Measurements from ENCODE around the gene SOAT1. TPM values are rescaled to one million over a fixed set of nuclear protein-coding genes. Genes with fewer than 3 reads are reported as not detected.
A peak's percentile ranks its signal among the peaks of the same experiment; 100 is the strongest.
"Not testable (repeated sequence)": the region's sequence is repeated elsewhere in the genome, so short reads cannot be mapped to it uniquely, and the experiment has no call there.

SOAT1 gene
- total and polyA plus RNA-seq, 12 donors, result 36.9 to 803 (median 239) TPM

- no peak for DNase-seq
- Histone ChIP-seq H3K36me3 (replicated peaks in 1 of 2) (peaks cover 0 to 51% of the 10 kb centered on the region in 2 donors), H3K4me1 (replicated peaks in 1 of 2) (peaks cover 6 to 11% of the 10 kb centered on the region in 2 donors), H3K9me3 (replicated peaks in 1 of 3) (no peaks in the 10 kb centered on the region), H3K27me3 (no peaks in the 10 kb centered on the region), H3K27ac (peak overlapping the region in 1 of 5 donors; percentile 39), H3K4me3 (no peak overlapping the region)
- intact Hi-C loops (cut with DNase I), result no loop called here
- TF ChIP-seq CTCF (IDR thresholded peaks at IDR 0.05) (no peak), POLR2A (IDR thresholded peaks at IDR 0.05) (no peak)
- WGBS, 4 donors, result 86 to 96% (median 95%) methylated on average over 2 of the region's 2 CpGs
Measured at GRCh38 chr1:179352236-179352635, 58.6 kb downstream of the SOAT1 start.

- TF ChIP-seq POLR2A (IDR thresholded peaks at IDR 0.05) (no peak), CTCF (IDR thresholded peaks at IDR 0.05) (no peak)
- 25 to 35% (median 33%) methylated on average over 5 of the region's 5 CpGs for WGBS, 4 donors
- Histone ChIP-seq H3K9me3 (replicated peaks in 1 of 3) (no peaks in the 10 kb centered on the region), H3K27ac (peak overlapping the region in 2 of 5 donors; percentile 48 to 66), H3K4me3 (no peak overlapping the region), H3K27me3 (no peaks in the 10 kb centered on the region), H3K36me3 (replicated peaks in 1 of 2) (peaks cover 0 to 41% of the 10 kb centered on the region in 2 donors), H3K4me1 (replicated peaks in 1 of 2) (peaks cover 6 to 11% of the 10 kb centered on the region in 2 donors)
- peak in 6 of 7 donors; percentile 35 to 77 (median 62) for DNase-seq
- intact Hi-C loops (cut with DNase I), result no loop called here
Measured at GRCh38 chr1:179353546-179353945, 59.9 kb downstream of the SOAT1 start.

- H3K4me1 ChIP-seq (replicated peaks in 1 of 2); H3K27me3 ChIP-seq; H3K36me3 ChIP-seq (replicated peaks in 1 of 2); H3K4me3 ChIP-seq; H3K9me3 ChIP-seq (replicated peaks in 1 of 3); H3K27ac ChIP-seq; DNase-seq: not testable (repeated sequence)
- intact Hi-C loops (cut with DNase I), result loop anchor here (10.0 kb wide), 3 partner anchors 67 to 277 kb away; partner anchors contain the start of genes SOAT1 (in 1 of the 2) and TOR3A (in 1 of the 2)
- 84 to 92% (median 88%) methylated on average over 2 of the region's 2 CpGs for WGBS, 4 donors
Measured at GRCh38 chr1:179361631-179362030, 68.0 kb downstream of the SOAT1 start.

GRCh38 chr1:179365342-179366092 is 71.9 kb downstream of the SOAT1 start, which contains the start of gene AXDND1:
Gene AXDND1 (plus strand): TSS chr1:179365971. CDS start chr1:179366510, 539 bp downstream.
- no peaks in the 10 kb centered on the region for H3K9me3 ChIP-seq (replicated peaks in 1 of 3)
- TF ChIP-seq POLR2A (IDR thresholded peaks at IDR 0.05), result peak in 1 of 2 donors; percentile 64
- no peak for TF ChIP-seq CTCF (IDR thresholded peaks at IDR 0.05)
- H3K27me3 ChIP-seq, result no peaks in the 10 kb centered on the region
- H3K27ac ChIP-seq, result peak within 1 kb of the TSS; percentile 80 to 97 (median 90)
- H3K36me3 ChIP-seq (replicated peaks in 1 of 2), result no peaks in the 10 kb centered on the region
- 7 to 13% (median 9%) methylated on average over 29 to 43 of the region's 43 CpGs for WGBS, 4 donors
- peak within 1 kb of the TSS in 3 of 4 donors; percentile 42 to 69 (median 66) for H3K4me3 ChIP-seq
- intact Hi-C loops (cut with DNase I), result loop anchor here (5.0 to 10.0 kb wide), 4 partner anchors 71 to 288 kb away; partner anchors contain the start of genes SOAT1 (in 1 of the 2) and TOR3A (in 1 of the 2)
- no peaks in the 10 kb centered on the region for H3K4me1 ChIP-seq (replicated peaks in 1 of 2)
- peak; percentile 85 to 94 (median 93) for DNase-seq
